Neural cell (in vitro differentiated cells): ENCODE results near the gene HMOX2. TPM values are rescaled to one million over a fixed set of nuclear protein-coding genes. Genes with fewer than 3 reads are reported as not detected.

Source experiments
- H2AFZ ChIP-seq: fragments of 200-600, 300-800 bp; sonication (generic), shearing (Covaris generic); 2 replicates; pipeline ENCODE4 v1.6.0; 2014; ENCODE audit warnings: low read depth, mild to moderate bottlenecking, antibody characterized with exemption, low read length, moderate library complexity
- H3F3A ChIP-seq: fragments of 200-600 bp; shearing (Covaris generic); 2 replicates; pipeline ENCODE4 v1.6.1; 2016; ENCODE audit warnings: mild to moderate bottlenecking, moderate library complexity, mixed read lengths, antibody characterized with exemption, low read length; ENCODE audit not compliant: insufficient read depth, poor library complexity, severe bottlenecking
- H3K27ac ChIP-seq: fragments of 200-600, 300-800 bp; sonication (generic), shearing (Covaris generic); 2 replicates; pipeline ENCODE4 v1.5.1; 2014; ENCODE audit warnings: mild to moderate bottlenecking, low read length, moderate library complexity
- H3K27me3 ChIP-seq: fragments of 300-800, 200-600 bp; sonication (generic), shearing (Covaris generic); 2 replicates; pipeline ENCODE4 v1.6.0; 2014; ENCODE audit warnings: mild to moderate bottlenecking, low read depth, low read length, moderate library complexity; ENCODE audit not compliant: insufficient read depth
- H3K36me3 ChIP-seq: fragments of 300-800, 200-600 bp; sonication (generic), shearing (Covaris generic); 2 replicates; pipeline ENCODE4 v1.5.1; 2014; ENCODE audit warnings: mild to moderate bottlenecking, antibody characterized with exemption, low read length, moderate library complexity; ENCODE audit not compliant: insufficient read depth
- H3K4me2 ChIP-seq: fragments of 300-800, 200-600 bp; sonication (generic), shearing (Covaris generic); 2 replicates; pipeline ENCODE4 v1.6.0; 2014; ENCODE audit warnings: mild to moderate bottlenecking, low read length
- H3K4me3 ChIP-seq: fragments of 300-800, 200-600 bp; sonication (generic), shearing (Covaris generic); 2 replicates; pipeline ENCODE4 v1.5.1; 2014; ENCODE audit warnings: mild to moderate bottlenecking, low read length, moderate library complexity
- H3K79me2 ChIP-seq: fragments of 200-600 bp; shearing (Covaris generic); replicated peaks from 2 replicates; pipeline ENCODE4 v1.6.0; 2014; ENCODE audit warnings: mild to moderate bottlenecking, low read length, moderate library complexity; ENCODE audit not compliant: insufficient read depth
- H3K9ac ChIP-seq: fragments of 300-800, 200-600 bp; sonication (generic), shearing (Covaris generic); 2 replicates; pipeline ENCODE4 v1.6.1; 2016; ENCODE audit warnings: mild to moderate bottlenecking, low read length, mixed read lengths
- H3K9me2 ChIP-seq: fragments of 200-600 bp; shearing (Covaris generic); 2 replicates; pipeline ENCODE4 v1.6.1; 2016; ENCODE audit warnings: mild to moderate bottlenecking, low read length, mixed read lengths; ENCODE audit not compliant: insufficient read depth
- H3K9me3 ChIP-seq: fragments of 200-600, 300-800 bp; sonication (generic), shearing (Covaris generic); 2 replicates; pipeline ENCODE4 v1.6.1; 2016; ENCODE audit warnings: mild to moderate bottlenecking, mixed run types, low read length, moderate library complexity, mixed read lengths
- H4K20me1 ChIP-seq: fragments of 200-600 bp; shearing (Covaris generic); 2 replicates; pipeline ENCODE4 v1.6.1; 2016; ENCODE audit warnings: mild to moderate bottlenecking, mixed run types; ENCODE audit not compliant: insufficient read depth
- CTCF ChIP-seq: fragments of 450-650 bp; IDR thresholded peaks from 2 replicates; pipeline ENCODE4 v1.5.1; 2014; ENCODE audit warnings: antibody characterized with exemption, mild to moderate bottlenecking, moderate library complexity; ENCODE audit not compliant: poor library complexity, severe bottlenecking
- EP300 ChIP-seq: fragments of 450-650 bp; conservative IDR thresholded peaks from 2 replicates; pipeline ENCODE4 v1.6.1; 2014; ENCODE audit warnings: antibody characterized with exemption, mild to moderate bottlenecking, moderate library complexity; ENCODE audit not compliant: poor library complexity, severe bottlenecking
- EZH2 ChIP-seq: fragments of 200-600, 300-800 bp; shearing (Covaris generic), sonication (generic); IDR thresholded peaks from 2 replicates; pipeline ENCODE4 v1.6.1; 2014; ENCODE audit warnings: antibody characterized with exemption, low read length, borderline replicate concordance, mild to moderate bottlenecking; ENCODE audit not compliant: insufficient read depth, poor library complexity, severe bottlenecking
- MXI1 ChIP-seq: fragments of 450-650 bp; conservative IDR thresholded peaks from 2 replicates; pipeline ENCODE4 v1.6.1; 2014; ENCODE audit warnings: antibody characterized with exemption, mild to moderate bottlenecking; ENCODE audit not compliant: poor library complexity, severe bottlenecking
- POLR2AphosphoS5 ChIP-seq: IDR thresholded peaks from 2 replicates; pipeline ENCODE4 v1.6.1; 2012
- RAD21 ChIP-seq: fragments of 450-650 bp; conservative IDR thresholded peaks from 2 replicates; pipeline ENCODE4 v1.6.1; 2014; ENCODE audit warnings: antibody characterized with exemption, mild to moderate bottlenecking, moderate library complexity
- REST ChIP-seq: IDR thresholded peaks from 2 replicates; pipeline ENCODE4 v1.6.1; 2012; ENCODE audit warnings: borderline replicate concordance
- SMC3 ChIP-seq: fragments of 450-650 bp; conservative IDR thresholded peaks from 2 replicates; pipeline ENCODE4 v1.6.1; 2014; ENCODE audit warnings: antibody characterized with exemption, mild to moderate bottlenecking, moderate library complexity; ENCODE audit not compliant: poor library complexity
- TAF1 ChIP-seq: IDR thresholded peaks from 2 replicates; pipeline ENCODE4 v1.6.1; 2012; ENCODE audit warnings: low read depth
- polyA plus RNA-seq: library from polyadenylated mRNA; depleted of rRNA; stranded (reverse); fragments of >200 nt; gene quantifications from 2 replicates; pipeline ENCODE4 v1.2.3, GENCODE V29; 2014

The HMOX2 gene
- polyA plus RNA-seq, 1 donor from 2014 or later, result 79.4 TPM

DNA sequence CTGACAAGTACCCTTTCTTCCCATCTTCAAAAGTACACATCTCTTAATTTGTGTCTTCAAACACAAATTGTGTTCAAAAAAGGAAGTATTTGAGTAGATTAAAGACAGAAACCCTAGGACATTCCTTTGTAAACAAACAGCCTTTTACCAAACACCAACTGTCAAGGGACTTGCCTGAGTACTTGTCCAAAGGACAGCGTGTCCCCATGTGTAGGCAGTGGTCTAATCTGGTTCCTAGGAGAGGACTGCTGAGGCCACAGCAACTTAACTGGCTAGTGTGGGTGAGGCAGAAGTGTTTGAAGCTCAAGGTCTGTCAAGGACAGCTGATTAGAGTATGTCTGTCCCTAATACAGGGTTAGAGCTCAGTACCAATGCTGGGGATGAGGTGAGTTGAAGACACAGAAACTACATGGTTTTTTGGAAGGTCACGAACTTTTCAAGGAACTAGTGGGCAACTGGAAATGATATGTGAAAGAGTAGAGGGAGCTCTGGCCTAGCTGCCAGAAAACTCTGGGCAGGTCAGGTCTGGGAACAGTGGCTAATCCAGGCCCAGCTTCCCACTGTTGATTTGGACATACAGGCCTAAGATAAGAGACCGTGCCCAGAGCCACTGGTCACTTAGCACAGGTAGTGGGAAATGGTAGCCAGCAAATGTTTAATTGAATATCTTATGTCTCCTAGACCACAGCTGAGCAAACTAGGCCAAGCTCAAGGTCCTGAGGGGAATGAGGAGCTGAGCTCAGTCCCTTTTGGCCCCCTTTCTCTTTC is 10.1 kb downstream of the HMOX2 start:
- H3K9me3 ChIP-seq, result no peaks in the 10 kb centered on the region
- peaks cover 4% of the 10 kb centered on the region for H3K36me3 ChIP-seq
- H3K4me3 ChIP-seq, result no peak overlapping the region
- no peak overlapping the region for H3K9ac ChIP-seq
- no peaks in the 10 kb centered on the region for H3K9me2 ChIP-seq
- no peaks in the 10 kb centered on the region for H3K79me2 ChIP-seq
- no peak overlapping the region for H3K4me2 ChIP-seq
- TF ChIP-seq TAF1 (no peak), POLR2AphosphoS5 (no peak), REST (no peak)
- no peaks in the 10 kb centered on the region for H3F3A ChIP-seq
- no peak overlapping the region for H2AFZ ChIP-seq
- no peaks in the 10 kb centered on the region for H4K20me1 ChIP-seq
- H3K27me3 ChIP-seq, result no peaks in the 10 kb centered on the region
- H3K27ac ChIP-seq, result no peak overlapping the region

DNA sequence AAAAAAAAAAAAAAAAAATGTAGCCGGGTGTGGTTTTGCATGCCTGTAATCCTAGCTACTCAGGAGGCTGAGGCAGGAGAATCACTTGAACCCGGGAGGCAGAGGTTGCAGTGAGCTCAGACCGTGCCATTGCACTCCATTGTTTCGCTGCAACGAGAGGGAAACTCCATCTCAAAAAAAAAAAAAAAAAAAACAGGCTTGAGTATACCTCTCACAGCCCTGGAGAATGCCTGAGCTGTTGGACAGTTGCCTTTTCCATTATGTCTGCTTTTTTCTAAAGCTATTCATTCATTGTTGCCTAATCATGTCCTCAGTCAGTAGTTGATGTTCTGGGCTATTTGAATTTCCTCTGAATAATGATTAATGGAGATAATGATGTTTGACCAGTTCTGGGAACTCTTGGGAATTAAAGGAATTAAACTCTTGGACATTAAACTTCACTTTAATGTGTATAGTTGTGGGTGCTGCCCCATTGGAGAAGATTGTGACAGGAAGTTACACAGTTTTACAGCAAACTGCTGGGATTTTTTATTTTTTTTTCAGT is 11.8 kb downstream of the HMOX2 start:
- Histone ChIP-seq H3K27ac (no peak overlapping the region), H3K9me3 (no peaks in the 10 kb centered on the region), H3K4me3 (no peak overlapping the region), H3K9ac (no peak overlapping the region), H3K79me2 (no peaks in the 10 kb centered on the region), H3K4me2 (no peak overlapping the region), H3K27me3 (no peaks in the 10 kb centered on the region), H3K36me3 (peaks cover 4% of the 10 kb centered on the region), H3K9me2 (no peaks in the 10 kb centered on the region), H2AFZ (no peak overlapping the region), H4K20me1 (no peaks in the 10 kb centered on the region), H3F3A (no peaks in the 10 kb centered on the region)
- no peak for TF ChIP-seq EP300
- no peak for TF ChIP-seq TAF1
- no peak for TF ChIP-seq POLR2AphosphoS5
- TF ChIP-seq SMC3, result no peak
- no peak for TF ChIP-seq MXI1
- no peak for TF ChIP-seq EZH2
- TF ChIP-seq REST, result no peak
- TF ChIP-seq RAD21, result no peak
- TF ChIP-seq CTCF, result no peak
